Right ventricle myocardium superior (tissue), 1 donor: ENCODE data around the gene PSTPIP1. TPM values are rescaled to one million over a fixed set of nuclear protein-coding genes. Genes with fewer than 3 reads are reported as not detected.

Experiments
- ATAC-seq: fragments of 200-7000 bp; cut with Tn5 transposase; one replicate; pipeline ENCODE4 v1.9.1; 2020; ENCODE audit warnings: mild to moderate bottlenecking; ENCODE audit not compliant: poor library complexity
- DNase-seq: peaks from one replicate; pipeline ENCODE4 v3.0.0-alpha.2; 2020
- intact Hi-C: fragments of 100-400 bp; cut with DNase I; formaldehyde crosslinking; loops from one replicate; pipeline ENCODE4 v1.11.2; 2022
- total RNA-seq: library from RNA; stranded (reverse); fragmentation: NEBNext Ultra II Directional; extraction: Animal tissue kit (Norgen Biotek cat#: 25700); gene quantifications from one replicate; pipeline ENCODE4 v1.2.1, GENCODE V29; 2021
- donor health status: DM: no; HTN: yes; CAD: no; lungs with severe emphysema.

Gene PSTPIP1
- total RNA-seq, 1 donor from 2014 or later: 5.0 TPM

- peak; percentile 41 for DNase-seq
- peak; percentile 17 for ATAC-seq
- intact Hi-C loops: no loop called here
These were observed 40.0 kb downstream of the PSTPIP1 start for GRCh38 chr15:77034695-77035489.

DNA sequence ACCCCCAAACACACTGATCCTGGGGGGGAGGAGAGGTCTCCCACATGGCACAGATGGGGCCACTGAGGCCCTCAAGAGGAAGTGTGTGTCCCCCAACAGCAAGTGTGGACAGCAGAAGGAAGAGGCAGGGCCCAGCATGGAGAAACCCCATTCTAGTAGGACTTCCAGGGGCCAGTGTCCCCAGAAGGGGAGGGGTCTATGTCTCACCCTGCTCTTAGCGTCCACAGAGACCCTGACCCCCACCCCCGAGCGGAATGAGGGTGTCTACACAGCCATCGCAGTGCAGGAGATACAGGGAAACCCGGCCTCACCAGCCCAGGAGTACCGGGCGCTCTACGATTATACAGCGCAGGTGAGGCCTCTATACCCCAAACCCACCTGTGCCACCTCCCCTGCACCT is 40.7 kb downstream of the PSTPIP1 start:
- intact Hi-C loops: no loop called here
- ATAC-seq: no peak
- DNase-seq: peak; percentile 33

- peak; percentile 34 for DNase-seq
- no peak for ATAC-seq
- intact Hi-C loops: no loop called here
These were observed 41.1 kb downstream of the PSTPIP1 start for GRCh38 chr15:77035999-77036471.

GRCh38 chr15:77036537-77037387 is 41.8 kb downstream of the PSTPIP1 start:
- ATAC-seq: no peak
- peak; percentile 34 for DNase-seq
- intact Hi-C loops: no loop called here

- peak; percentile 29 for DNase-seq
- no peak for ATAC-seq
- intact Hi-C loops: no loop called here
These were observed 42.7 kb downstream of the PSTPIP1 start for GRCh38 chr15:77037388-77038209.

DNA sequence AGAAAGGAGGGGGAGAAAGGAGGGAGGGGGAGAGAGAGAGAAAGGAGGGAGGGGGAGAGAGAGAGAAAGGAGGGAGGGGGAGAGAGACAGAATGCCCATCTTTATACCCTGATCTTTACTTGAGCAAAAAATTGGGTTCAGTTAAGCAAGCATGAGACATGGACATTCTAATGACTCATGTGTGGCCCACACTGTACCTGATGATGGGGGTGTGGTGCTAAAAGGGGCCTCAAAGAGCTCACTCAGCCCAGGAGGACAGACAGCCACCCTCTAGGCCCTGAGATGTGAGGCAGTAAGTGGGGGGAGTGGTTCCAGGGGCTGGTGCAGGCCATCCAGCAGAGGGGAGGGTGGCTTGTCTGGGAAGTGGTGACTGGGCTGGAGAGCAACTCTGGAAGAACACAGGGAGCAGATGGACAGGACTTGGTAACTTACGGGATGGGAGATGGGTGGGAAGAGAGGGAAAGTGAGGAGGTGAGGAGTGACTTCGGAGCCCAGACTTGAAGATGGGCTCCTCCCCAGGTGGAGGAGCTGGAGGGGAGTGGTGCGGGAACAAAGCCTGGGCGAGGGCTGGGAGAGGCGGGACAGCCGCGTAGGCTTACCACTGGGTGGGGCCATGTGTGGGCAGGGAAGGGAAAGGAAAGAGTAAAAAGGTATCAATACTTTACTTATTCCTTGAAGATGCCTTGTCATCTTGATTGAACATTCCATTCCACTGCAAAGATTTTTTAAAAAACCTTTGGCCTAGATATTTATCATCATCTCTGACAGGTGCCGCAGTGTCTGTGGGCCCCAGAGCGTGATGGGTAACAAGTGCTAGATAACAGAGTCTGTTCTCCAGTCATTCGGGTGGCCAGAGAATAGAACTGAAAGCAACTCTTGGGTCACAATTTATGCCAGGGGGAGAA is 43.6 kb downstream of the PSTPIP1 start:
- intact Hi-C loops: no loop called here
- DNase-seq: no peak

DNA sequence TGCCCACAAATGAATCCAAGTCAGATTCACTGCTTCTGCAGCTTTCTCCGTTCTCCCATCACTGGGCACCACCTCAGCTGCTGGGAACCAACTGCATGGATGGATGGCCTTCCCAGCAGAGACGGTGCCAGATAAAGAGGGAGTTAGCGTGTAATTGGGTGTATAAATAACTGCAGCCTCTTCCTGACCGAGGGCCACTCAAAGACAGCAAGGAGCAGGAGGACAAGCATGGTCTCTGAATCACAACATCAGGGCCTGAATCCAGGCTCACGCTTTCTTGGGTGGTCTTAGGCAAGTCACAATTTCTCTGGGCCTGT is 44.2 kb downstream of the PSTPIP1 start:
- intact Hi-C loops: no loop called here
- ATAC-seq (no peak), DNase-seq (no peak)

More for the DNA sequence above, 43.6 kb downstream of the PSTPIP1 start:
- no peak for ATAC-seq

GRCh38 chr15:77039848-77040247 is 44.9 kb downstream of the PSTPIP1 start:
- peak; percentile 24 for DNase-seq
- ATAC-seq: no peak
- intact Hi-C loops: no loop called here

- ATAC-seq (no peak), DNase-seq (no peak)
- intact Hi-C loops: no loop called here
These were observed 45.7 kb downstream of the PSTPIP1 start for GRCh38 chr15:77040673-77041072.

DNA sequence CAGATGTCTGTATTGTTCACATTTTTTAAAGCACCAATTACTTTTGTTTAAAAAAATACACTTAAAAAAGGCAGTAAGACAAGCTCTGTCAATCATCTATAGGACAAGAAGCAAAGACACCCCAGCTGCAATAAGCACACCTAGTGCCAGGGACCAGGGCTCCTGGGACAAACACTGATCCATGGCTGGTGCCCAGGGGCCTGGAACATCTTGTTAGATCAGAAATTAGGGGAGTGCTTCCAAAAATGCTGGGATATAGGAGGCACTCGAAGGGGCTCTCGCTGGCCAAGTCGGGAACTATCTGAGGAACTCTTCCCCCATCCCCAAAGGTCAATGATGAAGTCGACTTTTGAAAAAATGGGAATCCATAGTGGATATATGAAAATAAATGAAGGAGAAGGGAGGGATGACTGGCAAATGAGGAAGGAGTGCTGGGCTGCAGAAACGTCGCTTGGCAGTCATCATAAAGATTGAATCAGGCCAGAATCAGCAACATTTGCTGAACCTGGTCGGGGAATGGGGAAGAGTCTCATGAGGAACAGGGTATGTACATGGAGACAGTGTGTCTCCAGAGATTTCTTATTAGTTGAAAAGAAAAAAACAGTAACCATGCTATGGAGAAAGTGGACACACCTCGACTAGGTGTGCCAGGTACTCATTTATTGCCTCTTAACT is 47.5 kb downstream of the PSTPIP1 start:
- intact Hi-C loops: no loop called here
- DNase-seq (peak; percentile 19), ATAC-seq (no peak)

DNA sequence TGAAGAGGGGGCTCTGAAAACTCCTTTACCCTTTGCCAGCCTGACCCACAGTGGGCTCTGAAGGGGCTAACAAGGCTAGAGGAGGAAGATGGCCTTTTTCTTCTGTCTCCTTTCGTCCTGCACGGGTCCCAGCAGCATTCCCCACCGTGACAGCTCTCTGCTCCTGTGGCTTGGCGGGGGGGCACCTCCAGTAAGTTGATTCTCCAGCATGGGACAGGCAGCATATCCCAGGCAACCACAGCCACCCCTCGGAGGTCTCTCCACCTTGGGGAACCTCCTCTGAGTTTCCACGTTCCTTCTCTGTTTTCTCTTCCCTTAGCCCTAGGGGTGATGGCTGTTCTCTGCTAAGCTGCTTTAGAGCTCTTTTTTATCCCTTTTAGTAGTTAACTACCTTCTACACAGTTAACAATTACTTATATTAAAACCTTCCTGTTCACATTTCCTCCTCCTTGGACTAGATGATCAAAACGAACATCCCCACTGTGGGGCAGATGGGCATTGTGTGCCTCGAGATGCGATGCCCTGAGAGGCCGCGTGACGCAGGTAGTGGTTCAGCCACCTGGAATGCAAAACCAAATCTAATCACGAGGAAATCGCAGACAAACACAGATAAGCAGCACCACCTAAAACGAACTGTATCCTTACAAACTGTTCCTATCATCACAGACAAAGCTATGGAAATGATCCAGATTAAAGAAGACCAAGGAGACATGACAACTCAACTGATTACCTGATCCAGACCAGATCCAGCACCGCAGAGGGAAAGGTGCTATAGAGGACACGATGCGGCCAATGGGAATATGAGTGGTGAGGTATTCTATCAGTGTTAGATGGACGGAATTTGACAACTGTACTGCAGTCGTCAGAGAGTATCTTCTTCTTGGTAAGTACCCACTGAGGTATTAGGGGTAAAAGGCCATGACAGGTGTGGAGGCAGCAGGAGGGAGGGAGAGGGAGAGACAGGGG is 48.3 kb downstream of the PSTPIP1 start:
- intact Hi-C loops: no loop called here
- peak; percentile 24 for DNase-seq
- ATAC-seq: no peak

- DNase-seq: peak; percentile 20
- intact Hi-C loops: no loop called here
These were observed 49.5 kb downstream of the PSTPIP1 start for GRCh38 chr15:77044228-77045042.

DNA sequence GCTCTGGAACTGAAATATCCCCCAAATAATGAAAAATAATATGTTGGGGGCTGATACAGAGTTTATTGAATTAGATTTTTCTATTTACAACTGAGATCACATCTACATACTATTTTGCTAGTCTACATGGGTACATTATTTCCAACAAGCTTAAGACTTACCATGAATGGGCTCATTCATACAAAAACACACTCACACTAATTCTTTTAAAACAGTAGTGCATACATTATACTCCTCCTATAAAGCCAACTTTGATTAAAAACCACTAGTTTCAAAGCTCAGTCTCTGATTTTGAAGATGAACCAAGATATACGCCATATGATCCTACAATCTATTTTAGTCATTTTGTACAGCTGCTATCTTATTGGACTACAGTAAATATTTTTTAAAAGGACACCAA is 51.1 kb downstream of the PSTPIP1 start:
- intact Hi-C loops: no loop called here
- DNase-seq (no peak), ATAC-seq (no peak)

More at GRCh38 chr15:77044228-77045042, 49.5 kb downstream of the PSTPIP1 start:
- peak; percentile 26 for ATAC-seq

- DNase-seq (no peak), ATAC-seq (no peak)
- intact Hi-C loops: no loop called here
These were observed 51.9 kb downstream of the PSTPIP1 start for GRCh38 chr15:77046704-77047412.
